GM21723 (cell line): Measurements from ENCODE around the gene WASL.
"Not testable (repeated sequence)": the region's sequence is repeated elsewhere in the genome, so short reads cannot be mapped to it uniquely, and the experiment has no call there.

Source experiments
- ATAC-seq: cut with Tn5 transposase; IDR thresholded peaks from one replicate; pipeline ENCODE4 v1.9.1; 2021; ENCODE audit warnings: mild to moderate bottlenecking, moderate library complexity; ENCODE audit not compliant: unreplicated experiment

WASL gene

GRCh38 chr7:123735539-123735938 lies 13.3 kb downstream of the WASL start:
- no peak for ATAC-seq

- no peak for ATAC-seq
These were observed 14.3 kb downstream of the WASL start for GRCh38 chr7:123734498-123734897.

GRCh38 chr7:123732413-123733091 lies 16.3 kb downstream of the WASL start:
- ATAC-seq: no peak

- ATAC-seq: no peak
These were observed 19.6 kb downstream of the WASL start for GRCh38 chr7:123729218-123729578.

GRCh38 chr7:123727071-123727837 lies 21.5 kb downstream of the WASL start:
- ATAC-seq: no peak

GRCh38 chr7:123725586-123726171 lies 23.1 kb downstream of the WASL start:
- no peak for ATAC-seq

GRCh38 chr7:123724817-123725253 lies 24.0 kb downstream of the WASL start:
- no peak for ATAC-seq

GRCh38 chr7:123723913-123724312 lies 24.9 kb downstream of the WASL start:
- no peak for ATAC-seq

GRCh38 chr7:123720527-123720926 lies 28.3 kb downstream of the WASL start:
- ATAC-seq: not testable (repeated sequence)

GRCh38 chr7:123719197-123719721 lies 29.5 kb downstream of the WASL start:
- ATAC-seq: no peak

- no peak for ATAC-seq
These were observed 30.0 kb downstream of the WASL start for GRCh38 chr7:123718773-123719172.

GRCh38 chr7:123717689-123718088 lies 31.1 kb downstream of the WASL start:
- no peak for ATAC-seq

- ATAC-seq: no peak
These were observed 31.9 kb downstream of the WASL start for GRCh38 chr7:123716877-123717276.

GRCh38 chr7:123715799-123716198 lies 33.0 kb downstream of the WASL start:
- no peak for ATAC-seq

GRCh38 chr7:123715198-123715597 lies 33.6 kb downstream of the WASL start:
- ATAC-seq: no peak

- no peak for ATAC-seq
These were observed 34.3 kb downstream of the WASL start for GRCh38 chr7:123714296-123715080.

- ATAC-seq: peak; percentile 45
These were observed 36.2 kb downstream of the WASL start for GRCh38 chr7:123712619-123713018.

- ATAC-seq: no peak
These were observed 36.9 kb downstream of the WASL start for GRCh38 chr7:123711832-123712293.

GRCh38 chr7:123710683-123711082 lies 38.1 kb downstream of the WASL start:
- ATAC-seq: no peak

GRCh38 chr7:123709525-123709924 lies 39.3 kb downstream of the WASL start:
- no peak for ATAC-seq
